ENCODE measurements around the gene TCIRG1. TPM values are rescaled to one million over a fixed set of nuclear protein-coding genes. Genes with fewer than 3 reads are reported as not detected.
A peak's percentile ranks its signal among the peaks of the same experiment; 100 is the strongest.

The TCIRG1 gene
- total RNA-seq, 4 donors from 2014 or later: 19.4 to 50.9 (median 41.2) TPM

DNA sequence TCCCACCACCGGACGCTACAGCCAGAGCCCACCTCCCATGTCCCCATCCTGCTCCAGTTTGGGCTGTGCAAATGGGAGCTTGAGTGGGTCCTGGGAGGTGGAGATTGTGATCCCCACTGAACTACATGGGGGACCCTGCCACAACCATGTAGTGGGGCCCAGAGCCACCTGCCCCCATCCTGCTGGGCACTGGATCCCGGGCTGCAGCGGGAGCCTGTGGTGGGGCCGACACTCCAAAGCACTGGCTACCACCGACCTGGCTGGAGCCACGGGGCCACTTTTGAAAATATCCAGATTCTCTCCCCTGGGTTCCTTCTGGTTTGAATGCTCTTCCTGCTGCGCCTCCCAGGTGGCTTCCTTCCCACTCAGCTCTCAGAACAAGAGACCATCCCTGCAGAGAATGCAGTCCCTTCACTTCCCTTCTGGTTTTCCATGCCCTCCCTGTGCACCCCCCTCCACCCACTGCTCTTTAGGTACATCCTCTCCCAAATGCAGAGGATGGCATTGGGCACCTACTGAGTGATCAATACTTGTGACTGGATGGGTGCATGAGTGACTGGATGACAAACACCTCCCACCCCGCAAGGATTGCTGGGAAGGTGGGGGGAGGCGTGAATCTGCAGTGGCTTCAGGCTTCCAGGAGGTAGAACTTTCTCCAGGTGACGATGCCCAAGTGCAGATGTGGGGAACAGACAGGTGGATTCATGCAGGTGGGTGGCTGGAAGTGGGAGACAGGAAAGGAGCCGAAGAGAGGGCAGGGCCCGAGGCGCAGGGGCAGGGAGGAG lies 34.1 kb upstream of the TCIRG1 start:
- no peaks in the 10 kb centered on the region for H3K9me3 ChIP-seq
- peaks cover 32% of the 10 kb centered on the region for H3K4me1 ChIP-seq
- WGBS: 62% methylated on average over 9 of the region's 14 CpGs
- no peaks in the 10 kb centered on the region for H3K36me3 ChIP-seq
- H3K27ac ChIP-seq: no peak overlapping the region
- DNase-seq (ENCODE audit: low spot score in 2 of 2): no peak
- peak overlapping the region; percentile 80 for H3K4me3 ChIP-seq
- TF ChIP-seq, protein P1, sequence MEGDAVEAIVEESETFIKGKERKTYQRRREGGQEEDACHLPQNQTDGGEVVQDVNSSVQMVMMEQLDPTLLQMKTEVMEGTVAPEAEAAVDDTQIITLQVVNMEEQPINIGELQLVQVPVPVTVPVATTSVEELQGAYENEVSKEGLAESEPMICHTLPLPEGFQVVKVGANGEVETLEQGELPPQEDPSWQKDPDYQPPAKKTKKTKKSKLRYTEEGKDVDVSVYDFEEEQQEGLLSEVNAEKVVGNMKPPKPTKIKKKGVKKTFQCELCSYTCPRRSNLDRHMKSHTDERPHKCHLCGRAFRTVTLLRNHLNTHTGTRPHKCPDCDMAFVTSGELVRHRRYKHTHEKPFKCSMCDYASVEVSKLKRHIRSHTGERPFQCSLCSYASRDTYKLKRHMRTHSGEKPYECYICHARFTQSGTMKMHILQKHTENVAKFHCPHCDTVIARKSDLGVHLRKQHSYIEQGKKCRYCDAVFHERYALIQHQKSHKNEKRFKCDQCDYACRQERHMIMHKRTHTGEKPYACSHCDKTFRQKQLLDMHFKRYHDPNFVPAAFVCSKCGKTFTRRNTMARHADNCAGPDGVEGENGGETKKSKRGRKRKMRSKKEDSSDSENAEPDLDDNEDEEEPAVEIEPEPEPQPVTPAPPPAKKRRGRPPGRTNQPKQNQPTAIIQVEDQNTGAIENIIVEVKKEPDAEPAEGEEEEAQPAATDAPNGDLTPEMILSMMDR (IDR thresholded peaks at IDR 0.05): no peak
- TF ChIP-seq EP300 (IDR thresholded peaks at IDR 0.05) (no peak), POLR2A (IDR thresholded peaks at IDR 0.05) (no peak), POLR2AphosphoS5 (IDR thresholded peaks at IDR 0.05) (no peak)
- no peaks in the 10 kb centered on the region for H3K27me3 ChIP-seq

DNA sequence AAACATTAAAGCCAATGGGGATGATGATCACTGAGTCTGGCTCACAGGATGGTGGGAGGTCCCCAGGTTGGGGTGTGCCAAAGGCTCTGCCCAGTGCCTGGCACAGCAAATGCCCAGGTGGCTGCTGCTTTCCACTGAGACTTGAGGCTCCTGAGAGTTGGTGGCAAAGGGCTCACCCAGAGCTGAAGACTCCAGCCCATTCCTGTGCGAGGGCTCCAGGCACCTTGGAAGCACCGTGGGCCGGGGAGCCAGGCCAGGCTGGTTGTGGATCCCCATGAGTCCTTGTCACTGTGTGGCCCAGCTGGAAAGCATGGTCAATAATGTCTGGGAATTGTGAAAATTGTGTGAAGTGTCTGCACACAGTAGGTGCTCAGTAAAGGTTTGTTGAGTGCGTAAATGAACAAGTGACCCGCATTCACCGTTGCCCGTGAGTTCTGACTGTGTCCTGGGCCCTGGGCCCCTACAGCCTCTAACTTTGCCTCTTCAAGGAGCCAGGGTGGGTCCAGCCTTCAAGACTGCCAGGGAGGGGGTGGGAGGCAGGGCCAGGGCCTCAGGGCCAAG lies 32.1 kb upstream of the TCIRG1 start:
- Histone ChIP-seq H3K9me3 (no peaks in the 10 kb centered on the region), H3K36me3 (no peaks in the 10 kb centered on the region), H3K4me1 (peaks cover 52% of the 10 kb centered on the region), H3K27me3 (no peaks in the 10 kb centered on the region), H3K27ac (no peak overlapping the region), H3K4me3 (no peak overlapping the region)
- no peak for TF ChIP-seq EP300 (IDR thresholded peaks at IDR 0.05)
- TF ChIP-seq, protein P1 (IDR thresholded peaks at IDR 0.05): no peak
- TF ChIP-seq POLR2A (IDR thresholded peaks at IDR 0.05): no peak
- no peak for TF ChIP-seq POLR2AphosphoS5 (IDR thresholded peaks at IDR 0.05)
- 95% methylated on average over 3 of the region's 7 CpGs for WGBS
- peak in 1 of 2 donors; percentile 77 for DNase-seq (ENCODE audit: low spot score in 2 of 2)

DNA sequence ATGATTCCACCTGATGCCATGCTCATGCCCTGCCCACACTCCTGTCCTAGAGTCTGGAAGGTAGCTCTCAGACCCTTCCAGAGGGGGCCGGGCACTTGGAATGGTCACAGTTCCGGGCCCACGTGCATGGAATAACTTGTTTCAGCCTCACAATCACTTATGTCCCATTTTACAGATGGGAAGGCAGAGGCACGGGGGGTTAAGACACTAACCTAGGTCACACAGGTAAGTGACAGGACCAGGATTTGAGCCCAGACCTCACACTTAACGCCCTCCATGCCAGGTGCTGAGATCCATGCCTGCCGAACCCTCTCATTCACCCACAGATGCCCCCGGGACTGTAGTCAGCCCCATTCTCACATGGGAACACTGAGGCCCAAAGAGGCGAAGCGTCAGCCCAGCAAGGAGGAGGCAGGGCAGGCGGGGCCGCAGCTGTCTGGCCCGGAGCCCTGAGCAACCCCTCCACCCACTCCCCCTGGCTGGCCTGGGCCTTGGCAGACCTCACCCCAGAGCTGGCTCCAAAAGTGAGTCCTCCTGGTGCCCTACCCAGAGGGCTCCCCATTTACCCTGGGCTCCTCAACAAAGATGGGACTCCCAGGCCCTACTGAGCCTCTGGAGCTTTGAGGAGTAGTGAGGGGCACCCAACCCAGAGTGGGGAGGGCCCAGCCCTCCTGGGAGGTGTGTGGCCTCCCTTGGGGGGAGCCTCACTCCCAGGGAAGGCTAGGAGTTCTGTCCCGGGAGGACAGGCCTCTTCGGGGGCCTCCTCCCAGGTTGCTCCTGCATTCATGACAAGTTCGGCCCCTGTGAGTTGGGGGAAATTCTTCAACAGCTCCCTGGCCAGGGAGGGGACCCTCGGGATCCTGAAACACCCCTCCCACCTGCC lies 31.1 kb upstream of the TCIRG1 start:
- TF ChIP-seq EP300 (IDR thresholded peaks at IDR 0.05): no peak
- TF ChIP-seq, protein P1 (IDR thresholded peaks at IDR 0.05): no peak
- TF ChIP-seq POLR2AphosphoS5 (IDR thresholded peaks at IDR 0.05): no peak
- TF ChIP-seq POLR2A (IDR thresholded peaks at IDR 0.05): no peak
- H3K9me3 ChIP-seq: no peaks in the 10 kb centered on the region
- DNase-seq (ENCODE audit: low spot score in 2 of 2): peak in 1 of 2 donors; percentile 57
- no peaks in the 10 kb centered on the region for H3K27me3 ChIP-seq
- WGBS: 77% methylated on average over 10 of the region's 16 CpGs
- H3K4me3 ChIP-seq: no peak overlapping the region
- no peak overlapping the region for H3K27ac ChIP-seq
- H3K36me3 ChIP-seq: no peaks in the 10 kb centered on the region
- peaks cover 58% of the 10 kb centered on the region for H3K4me1 ChIP-seq

DNA sequence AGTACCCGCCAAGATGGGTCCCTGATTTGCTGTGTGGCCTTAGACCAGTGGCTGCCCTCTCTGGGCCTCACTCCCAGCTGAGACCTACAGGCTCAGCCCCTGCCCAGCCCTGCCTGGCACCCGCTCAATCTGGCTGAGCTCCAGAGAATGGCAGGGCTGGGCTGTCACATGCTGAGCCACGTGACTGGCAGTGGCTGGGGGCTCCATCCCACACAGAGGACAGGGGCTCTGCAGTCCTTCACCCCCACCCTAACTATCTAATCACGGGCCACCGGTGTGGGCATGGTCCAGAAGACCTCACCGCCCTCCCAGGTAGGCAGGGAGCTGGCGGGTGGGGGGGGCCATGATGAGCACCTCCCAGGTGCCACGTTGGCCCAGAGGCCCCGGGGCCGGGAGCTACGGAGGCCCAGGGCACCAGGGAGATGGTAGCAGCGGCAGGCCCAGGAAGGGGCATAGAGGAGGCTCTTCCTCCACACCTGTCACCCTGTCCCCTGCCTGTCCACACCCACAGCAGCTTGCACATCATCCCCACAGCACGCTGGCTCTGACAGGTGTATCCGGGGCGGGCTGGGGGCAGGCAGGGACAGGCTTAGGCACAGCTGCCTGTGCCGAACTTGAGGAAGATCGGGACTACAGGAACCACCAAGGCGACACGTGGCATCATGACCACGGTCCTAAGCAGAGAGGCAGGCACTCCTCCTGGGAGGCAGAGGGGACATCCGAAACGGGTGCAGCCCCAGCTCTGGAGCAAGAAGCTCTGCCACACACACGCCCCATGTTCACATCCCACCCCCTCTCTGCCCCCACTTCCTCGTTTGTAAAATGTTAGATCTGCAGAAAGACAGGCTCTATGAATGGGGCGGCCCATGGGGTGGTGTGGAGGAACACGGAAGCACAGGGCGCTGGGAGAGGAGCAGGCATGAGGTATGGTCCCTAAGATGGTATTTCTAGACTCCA lies 30.2 kb upstream of the TCIRG1 start:
- DNase-seq (ENCODE audit: low spot score in 2 of 2): peak; percentile 71 to 76
- H3K9me3 ChIP-seq: no peaks in the 10 kb centered on the region
- TF ChIP-seq POLR2A (IDR thresholded peaks at IDR 0.05): no peak
- TF ChIP-seq EP300 (IDR thresholded peaks at IDR 0.05): no peak
- TF ChIP-seq, protein P1 (IDR thresholded peaks at IDR 0.05): no peak
- no peak for TF ChIP-seq POLR2AphosphoS5 (IDR thresholded peaks at IDR 0.05)
- H3K4me3 ChIP-seq: no peak overlapping the region
- H3K36me3 ChIP-seq: no peaks in the 10 kb centered on the region
- 57% methylated on average over 11 of the region's 27 CpGs for WGBS
- peaks cover 59% of the 10 kb centered on the region for H3K4me1 ChIP-seq
- peak overlapping the region; percentile 88 for H3K27ac ChIP-seq
- H3K27me3 ChIP-seq: no peaks in the 10 kb centered on the region

All from suprapubic skin (tissue), 4 donors.